ENCODE data around the gene KRT9. TPM values are rescaled to one million over a fixed set of nuclear protein-coding genes. Genes with fewer than 3 reads are reported as not detected.
"Not testable (repeated sequence)": the region's sequence is repeated elsewhere in the genome, so short reads cannot be mapped to it uniquely, and the experiment has no call there.

The KRT9 gene
- total RNA-seq, 2 donors from 2014 or later = not detected

GRCh38 chr17:41586863-41587495, 15.1 kb upstream of the KRT9 start, which contains the start of gene KRT14:
Gene KRT14 (minus strand): TSS chr17:41586895. CDS start chr17:41586834, 61 bp downstream.
- no peaks in the 10 kb centered on the region for H3K4me1 ChIP-seq (replicated peaks)
- WGBS = 60% methylated on average over 15 of the region's 15 CpGs
- H3K27ac ChIP-seq = no peak within 1 kb of the TSS
- H3K27me3 ChIP-seq (replicated peaks; ENCODE audit: insufficient read depth) = no peaks in the 10 kb centered on the region
- H3K9me3 ChIP-seq = no peaks in the 10 kb centered on the region
- no peak for DNase-seq (ENCODE audit: low spot score)
- H3K4me3 ChIP-seq = no peak within 1 kb of the TSS
- intact Hi-C loops (cut with DNase I) = no loop called here
- H3K36me3 ChIP-seq = no peaks in the 10 kb centered on the region
- TF ChIP-seq POLR2AphosphoS5 (IDR thresholded peaks at IDR 0.05) = no peak
- no peak for TF ChIP-seq CTCF (IDR thresholded peaks at IDR 0.05)
- TF ChIP-seq POLR2A (IDR thresholded peaks at IDR 0.05) = no peak

GRCh38 chr17:41585301-41586056, 13.6 kb upstream of the KRT9 start:
- Histone ChIP-seq H3K4me3 (no peak overlapping the region), H3K27ac (no peak overlapping the region), H3K36me3 (no peaks in the 10 kb centered on the region), H3K27me3 (replicated peaks; ENCODE audit: insufficient read depth) (no peaks in the 10 kb centered on the region), H3K9me3 (no peaks in the 10 kb centered on the region), H3K4me1 (replicated peaks) (no peaks in the 10 kb centered on the region)
- no peak for DNase-seq (ENCODE audit: low spot score)
- TF ChIP-seq POLR2A (IDR thresholded peaks at IDR 0.05) (no peak), CTCF (IDR thresholded peaks at IDR 0.05) (no peak), POLR2AphosphoS5 (IDR thresholded peaks at IDR 0.05) (no peak)
- intact Hi-C loops (cut with DNase I) = no loop called here
- 70% methylated on average over 5 of the region's 5 CpGs for WGBS

GRCh38 chr17:41584331-41584927, 12.6 kb upstream of the KRT9 start:
- H3K4me1 ChIP-seq (replicated peaks); H3K27me3 ChIP-seq (replicated peaks; ENCODE audit: insufficient read depth); DNase-seq (ENCODE audit: low spot score); H3K36me3 ChIP-seq; H3K9me3 ChIP-seq; H3K27ac ChIP-seq; H3K4me3 ChIP-seq; intact Hi-C loops (cut with DNase I): not testable (repeated sequence)
- 81% methylated on average over 8 of the region's 8 CpGs for WGBS

GRCh38 chr17:41583137-41584127, 11.6 kb upstream of the KRT9 start:
- intact Hi-C loops (cut with DNase I) = no loop called here
- no peak for TF ChIP-seq POLR2AphosphoS5 (IDR thresholded peaks at IDR 0.05)
- no peak for TF ChIP-seq CTCF (IDR thresholded peaks at IDR 0.05)
- no peak for TF ChIP-seq POLR2A (IDR thresholded peaks at IDR 0.05)

GRCh38 chr17:41582061-41582968, 10.5 kb upstream of the KRT9 start:
- H3K27ac ChIP-seq; H3K9me3 ChIP-seq; H3K4me3 ChIP-seq; H3K27me3 ChIP-seq (replicated peaks; ENCODE audit: insufficient read depth); H3K36me3 ChIP-seq; H3K4me1 ChIP-seq (replicated peaks); intact Hi-C loops (cut with DNase I); DNase-seq (ENCODE audit: low spot score): not testable (repeated sequence)
- 91% methylated on average over 13 of the region's 13 CpGs for whole genome bisulfite sequencing

More at GRCh38 chr17:41583137-41584127, 11.6 kb upstream of the KRT9 start:
- Histone ChIP-seq H3K36me3 (no peaks in the 10 kb centered on the region), H3K4me3 (no peak overlapping the region), H3K27ac (no peak overlapping the region), H3K27me3 (replicated peaks; ENCODE audit: insufficient read depth) (no peaks in the 10 kb centered on the region), H3K9me3 (no peaks in the 10 kb centered on the region), H3K4me1 (replicated peaks) (no peaks in the 10 kb centered on the region)
- WGBS = 79% methylated on average over 33 of the region's 33 CpGs
- DNase-seq (ENCODE audit: low spot score) = no peak

All from prostate gland (tissue), 2 donors.